ENCODE data around the gene ELOVL5.

DNA sequence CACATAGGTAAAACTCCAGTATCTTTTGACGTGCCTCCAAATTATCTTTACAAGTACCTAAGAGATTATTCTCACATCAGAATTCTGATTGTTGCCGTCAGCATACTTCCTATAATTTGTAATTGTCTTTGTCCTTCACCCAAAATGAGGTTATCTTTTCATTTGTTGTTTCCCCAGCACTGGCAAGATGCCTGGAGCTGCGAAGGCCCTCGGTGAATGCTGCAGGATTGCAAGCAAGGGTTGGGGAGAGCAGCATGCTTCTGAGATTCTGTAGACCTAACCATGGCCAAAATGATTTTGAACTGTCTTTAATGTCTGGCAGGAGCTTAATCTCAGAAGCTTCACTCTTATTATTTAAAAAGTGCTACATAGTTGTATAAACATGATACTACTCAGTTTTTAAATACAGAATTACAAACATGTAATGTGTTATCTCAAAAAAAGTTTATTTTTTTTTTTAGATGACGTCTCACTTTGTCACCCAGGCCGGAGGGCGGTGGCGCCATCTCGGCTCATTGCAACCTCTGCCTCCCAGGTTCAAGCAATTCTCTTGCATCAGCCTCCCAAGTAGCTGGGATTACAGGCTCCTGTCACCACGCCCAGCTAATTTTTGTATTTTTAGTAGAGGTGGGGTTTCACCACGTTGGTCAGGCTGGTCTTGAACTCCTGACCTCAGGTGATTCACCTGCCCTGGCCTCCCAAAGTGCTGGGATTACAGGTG lies 88.7 kb downstream of the ELOVL5 start:
- TF ChIP-seq POLR2AphosphoS5 (IDR thresholded peaks at IDR 0.05) (peak in 2 of 3 donors; percentile 13 to 50), POLR2A (IDR thresholded peaks at IDR 0.05) (no peak)
- TF ChIP-seq, protein P1, sequence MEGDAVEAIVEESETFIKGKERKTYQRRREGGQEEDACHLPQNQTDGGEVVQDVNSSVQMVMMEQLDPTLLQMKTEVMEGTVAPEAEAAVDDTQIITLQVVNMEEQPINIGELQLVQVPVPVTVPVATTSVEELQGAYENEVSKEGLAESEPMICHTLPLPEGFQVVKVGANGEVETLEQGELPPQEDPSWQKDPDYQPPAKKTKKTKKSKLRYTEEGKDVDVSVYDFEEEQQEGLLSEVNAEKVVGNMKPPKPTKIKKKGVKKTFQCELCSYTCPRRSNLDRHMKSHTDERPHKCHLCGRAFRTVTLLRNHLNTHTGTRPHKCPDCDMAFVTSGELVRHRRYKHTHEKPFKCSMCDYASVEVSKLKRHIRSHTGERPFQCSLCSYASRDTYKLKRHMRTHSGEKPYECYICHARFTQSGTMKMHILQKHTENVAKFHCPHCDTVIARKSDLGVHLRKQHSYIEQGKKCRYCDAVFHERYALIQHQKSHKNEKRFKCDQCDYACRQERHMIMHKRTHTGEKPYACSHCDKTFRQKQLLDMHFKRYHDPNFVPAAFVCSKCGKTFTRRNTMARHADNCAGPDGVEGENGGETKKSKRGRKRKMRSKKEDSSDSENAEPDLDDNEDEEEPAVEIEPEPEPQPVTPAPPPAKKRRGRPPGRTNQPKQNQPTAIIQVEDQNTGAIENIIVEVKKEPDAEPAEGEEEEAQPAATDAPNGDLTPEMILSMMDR (IDR thresholded peaks at IDR 0.05 in 8 of 11, conservative IDR thresholded peaks at IDR 0.05 in 3 of 11), result no peak

Measured in spleen (tissue), 7 donors.